HG02870 (cell line): ENCODE data around the gene UROD.
"Not testable (repeated sequence)": the region's sequence is repeated elsewhere in the genome, so short reads cannot be mapped to it uniquely, and the experiment has no call there.

Experiments used
- ATAC-seq: cut with Tn5 transposase; IDR thresholded peaks from one replicate; pipeline ENCODE4 v1.9.1; 2021; ENCODE audit warnings: mild to moderate bottlenecking, moderate library complexity; ENCODE audit not compliant: unreplicated experiment

The UROD gene

GRCh38 chr1:45011837-45012638 is at the start of gene UROD:
Gene UROD, plus strand, starts transcription at chr1:45012254. Its CDS starts 12 bp downstream, at chr1:45012266.
- peak; percentile 56 for ATAC-seq

GRCh38 chr1:44962729-44963128 is 49.3 kb upstream of the UROD start:
- no peak for ATAC-seq

- ATAC-seq: no peak
These were observed 47.7 kb upstream of the UROD start for GRCh38 chr1:44964396-44964795.

- ATAC-seq: no peak
These were observed 41.7 kb upstream of the UROD start for GRCh38 chr1:44970317-44970716.

GRCh38 chr1:44973645-44974044 is 38.4 kb upstream of the UROD start:
- no peak for ATAC-seq

GRCh38 chr1:44976252-44976651 is 35.8 kb upstream of the UROD start:
- ATAC-seq: no peak

- ATAC-seq: not testable (repeated sequence)
These were observed 34.7 kb upstream of the UROD start for GRCh38 chr1:44977372-44977771.

- ATAC-seq: peak; percentile 10
These were observed 26.2 kb upstream of the UROD start for GRCh38 chr1:44985747-44986359.

GRCh38 chr1:44988531-44989156 is 23.4 kb upstream of the UROD start:
- ATAC-seq: no peak

- no peak for ATAC-seq
These were observed 17.6 kb upstream of the UROD start for GRCh38 chr1:44994309-44994898.

- ATAC-seq: no peak
These were observed 16.4 kb upstream of the UROD start for GRCh38 chr1:44995467-44996238.

GRCh38 chr1:44999232-44999631 is 12.8 kb upstream of the UROD start:
- ATAC-seq: no peak

GRCh38 chr1:45001011-45001481 is 11.0 kb upstream of the UROD start:
- ATAC-seq: no peak

GRCh38 chr1:45001576-45001975 is 10.5 kb upstream of the UROD start:
- not testable (repeated sequence) for ATAC-seq

- no peak for ATAC-seq
These were observed 9.1 kb upstream of the UROD start for GRCh38 chr1:45002650-45003645.

GRCh38 chr1:45003741-45004140 is 8.3 kb upstream of the UROD start:
- ATAC-seq: no peak

GRCh38 chr1:45004281-45004920 is 7.7 kb upstream of the UROD start:
- no peak for ATAC-seq

- no peak for ATAC-seq
These were observed 6.3 kb upstream of the UROD start for GRCh38 chr1:45005761-45006160.

- ATAC-seq: no peak
These were observed 4.7 kb upstream of the UROD start for GRCh38 chr1:45007311-45007710.
